UCSD-AML1 (cell line): ENCODE results near the gene TNS4.
"Not testable (repeated sequence)": the region's sequence is repeated elsewhere in the genome, so short reads cannot be mapped to it uniquely, and the experiment has no call there.

Experiments
- DNase-seq: peaks from one replicate; lab custom pipeline; 2025; ENCODE audit not compliant: unreplicated experiment; lab: John Stamatoyannopoulos, UW

The TNS4 gene

GRCh38 chr17:40501499-40501911 lies at the start of gene TNS4:
TNS4 (minus strand) TSS chr17:40501623; CDS start chr17:40496425, 5,198 bp downstream.
- DNase-seq: no peak

GRCh38 chr17:40550608-40551007 lies 49.2 kb upstream of the TNS4 start:
- DNase-seq: no peak

- no peak for DNase-seq
These were observed 47.7 kb upstream of the TNS4 start for GRCh38 chr17:40548982-40549685.

- no peak for DNase-seq
These were observed 47.1 kb upstream of the TNS4 start for GRCh38 chr17:40548491-40548981.

- no peak for DNase-seq
These were observed 46.5 kb upstream of the TNS4 start for GRCh38 chr17:40547785-40548478.

- peak; percentile 74 for DNase-seq
These were observed 45.8 kb upstream of the TNS4 start for GRCh38 chr17:40547079-40547784.

- not testable (repeated sequence) for DNase-seq
These were observed 45.1 kb upstream of the TNS4 start for GRCh38 chr17:40546497-40546896.

GRCh38 chr17:40545660-40546059 lies 44.2 kb upstream of the TNS4 start:
- DNase-seq: no peak

GRCh38 chr17:40542558-40543411 lies 41.4 kb upstream of the TNS4 start:
- no peak for DNase-seq

- no peak for DNase-seq
These were observed 40.6 kb upstream of the TNS4 start for GRCh38 chr17:40541873-40542557.

GRCh38 chr17:40541060-40541872 lies 39.8 kb upstream of the TNS4 start:
- DNase-seq: no peak

GRCh38 chr17:40540448-40540847 lies 39.0 kb upstream of the TNS4 start:
- DNase-seq: no peak

GRCh38 chr17:40539711-40540411 lies 38.4 kb upstream of the TNS4 start:
- no peak for DNase-seq

GRCh38 chr17:40538936-40539705 lies 37.7 kb upstream of the TNS4 start:
- no peak for DNase-seq

- DNase-seq: no peak
These were observed 36.9 kb upstream of the TNS4 start for GRCh38 chr17:40538019-40538935.

- no peak for DNase-seq
These were observed 35.1 kb upstream of the TNS4 start for GRCh38 chr17:40536295-40537171.
